ENCODE results near the gene ELAC1.

GRCh38 chr18:50982086-50982801 lies 14.4 kb downstream of the ELAC1 start:
- TF ChIP-seq, protein P1, sequence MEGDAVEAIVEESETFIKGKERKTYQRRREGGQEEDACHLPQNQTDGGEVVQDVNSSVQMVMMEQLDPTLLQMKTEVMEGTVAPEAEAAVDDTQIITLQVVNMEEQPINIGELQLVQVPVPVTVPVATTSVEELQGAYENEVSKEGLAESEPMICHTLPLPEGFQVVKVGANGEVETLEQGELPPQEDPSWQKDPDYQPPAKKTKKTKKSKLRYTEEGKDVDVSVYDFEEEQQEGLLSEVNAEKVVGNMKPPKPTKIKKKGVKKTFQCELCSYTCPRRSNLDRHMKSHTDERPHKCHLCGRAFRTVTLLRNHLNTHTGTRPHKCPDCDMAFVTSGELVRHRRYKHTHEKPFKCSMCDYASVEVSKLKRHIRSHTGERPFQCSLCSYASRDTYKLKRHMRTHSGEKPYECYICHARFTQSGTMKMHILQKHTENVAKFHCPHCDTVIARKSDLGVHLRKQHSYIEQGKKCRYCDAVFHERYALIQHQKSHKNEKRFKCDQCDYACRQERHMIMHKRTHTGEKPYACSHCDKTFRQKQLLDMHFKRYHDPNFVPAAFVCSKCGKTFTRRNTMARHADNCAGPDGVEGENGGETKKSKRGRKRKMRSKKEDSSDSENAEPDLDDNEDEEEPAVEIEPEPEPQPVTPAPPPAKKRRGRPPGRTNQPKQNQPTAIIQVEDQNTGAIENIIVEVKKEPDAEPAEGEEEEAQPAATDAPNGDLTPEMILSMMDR (IDR thresholded peaks at IDR 0.05; ENCODE audit: control extremely low read depth in 1 of 3, insufficient read depth in 1 of 3, low read depth in 1 of 3, low read length in 3 of 3): no peak
- TF ChIP-seq CEBPB (IDR thresholded peaks at IDR 0.05; ENCODE audit: low read depth, low read length) (no peak), EZH2 (IDR thresholded peaks at IDR 0.05; ENCODE audit: low read depth, low read length, severe bottlenecking) (no peak), CHD1 (IDR thresholded peaks at IDR 0.05; ENCODE audit: low read depth, low read length) (no peak)

Data from H1 (cell line).